ENCODE data around the gene CRADD.

CRADD gene

DNA sequence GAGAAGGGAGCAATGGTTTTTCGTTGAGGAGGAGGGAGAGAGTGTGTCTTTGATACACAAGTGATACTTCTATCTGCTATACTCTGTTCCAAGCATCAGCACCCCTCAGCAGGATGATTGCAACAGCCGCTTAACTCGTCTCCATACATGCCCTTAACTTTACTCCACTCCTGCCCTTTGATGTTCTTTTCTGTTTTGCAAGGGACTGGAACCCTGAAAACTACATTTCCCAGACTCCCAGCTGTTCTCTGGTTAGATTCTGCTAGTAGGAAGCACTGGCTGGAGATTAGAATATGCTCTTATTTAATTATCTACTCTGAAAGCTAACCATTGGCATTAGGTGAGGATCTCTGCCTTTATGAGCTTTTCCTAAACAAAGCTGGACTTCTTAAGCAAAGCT lies 23.5 kb upstream of the CRADD start:
- FAIRE-seq = no peak
- no peak for TF ChIP-seq TAF1 (IDR thresholded peaks at IDR 0.05; ENCODE audit: borderline replicate concordance, low read depth, low read length)
- no peak for TF ChIP-seq POLR2A (IDR thresholded peaks at IDR 0.05; ENCODE audit: low read depth, low read length)
- TF ChIP-seq POLR2AphosphoS5 (IDR thresholded peaks at IDR 0.05; ENCODE audit: low read depth, low read length) = no peak
- DNase-seq (ENCODE audit: insufficient read length) = no peak

- FAIRE-seq (no peak), DNase-seq (ENCODE audit: insufficient read length) (no peak)
- TF ChIP-seq TAF1 (IDR thresholded peaks at IDR 0.05; ENCODE audit: borderline replicate concordance, low read depth, low read length) = no peak
- no peak for TF ChIP-seq POLR2A (IDR thresholded peaks at IDR 0.05; ENCODE audit: low read depth, low read length)
- TF ChIP-seq POLR2AphosphoS5 (IDR thresholded peaks at IDR 0.05; ENCODE audit: low read depth, low read length) = no peak
Observed at GRCh38 chr12:93654421-93654820, 22.8 kb upstream of the CRADD start.

DNA sequence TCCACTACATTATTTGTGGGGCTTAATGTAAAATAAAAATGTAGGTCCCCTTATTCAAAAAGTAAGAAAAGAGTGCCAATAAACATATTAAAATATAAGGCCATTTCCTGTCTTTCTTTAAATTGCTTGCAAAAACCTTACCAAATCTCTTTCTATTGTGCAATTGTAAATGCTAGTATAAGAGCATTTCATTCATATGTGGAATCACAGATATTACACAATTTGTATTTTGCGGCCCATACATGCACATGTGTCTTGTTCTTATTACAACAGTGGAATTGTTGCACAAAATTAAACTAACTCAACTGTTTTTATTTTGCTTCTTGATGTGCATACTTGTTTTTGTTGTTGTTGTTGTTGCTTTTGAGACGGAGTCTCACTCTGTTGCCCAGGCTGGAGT lies 20.1 kb upstream of the CRADD start:
- TF ChIP-seq TAF1 (IDR thresholded peaks at IDR 0.05; ENCODE audit: borderline replicate concordance, low read depth, low read length) (no peak), POLR2A (IDR thresholded peaks at IDR 0.05; ENCODE audit: low read depth, low read length) (no peak), POLR2AphosphoS5 (IDR thresholded peaks at IDR 0.05; ENCODE audit: low read depth, low read length) (no peak)
- no peak for FAIRE-seq
- no peak for DNase-seq (ENCODE audit: insufficient read length)

DNA sequence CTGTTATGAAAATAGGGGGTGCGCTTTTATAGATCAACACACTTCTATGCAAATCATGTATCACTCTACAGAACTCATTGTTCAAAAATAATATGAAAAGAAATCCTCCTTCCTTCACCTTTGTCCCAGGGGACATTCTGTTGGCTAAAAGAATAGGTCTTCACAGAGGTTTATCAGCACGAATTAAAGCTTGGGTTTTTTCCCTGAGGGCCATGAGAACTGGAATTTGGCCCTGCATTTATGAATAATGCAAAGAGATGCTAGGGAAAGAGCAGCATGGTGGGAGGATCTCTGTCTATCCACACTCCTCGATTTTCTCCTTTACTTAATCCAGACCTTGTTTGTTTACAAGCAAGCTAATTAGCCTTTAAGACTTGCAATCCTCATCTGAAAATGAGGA lies 16.2 kb upstream of the CRADD start:
- DNase-seq (ENCODE audit: insufficient read length) (no peak), FAIRE-seq (no peak)
- TF ChIP-seq POLR2AphosphoS5 (IDR thresholded peaks at IDR 0.05; ENCODE audit: low read depth, low read length) = no peak
- no peak for TF ChIP-seq POLR2A (IDR thresholded peaks at IDR 0.05; ENCODE audit: low read depth, low read length)
- TF ChIP-seq TAF1 (IDR thresholded peaks at IDR 0.05; ENCODE audit: borderline replicate concordance, low read depth, low read length) = no peak

GRCh38 chr12:93663006-93663728 lies 14.0 kb upstream of the CRADD start:
- FAIRE-seq (no peak), DNase-seq (ENCODE audit: insufficient read length) (no peak)
- TF ChIP-seq POLR2AphosphoS5 (IDR thresholded peaks at IDR 0.05; ENCODE audit: low read depth, low read length) = no peak
- no peak for TF ChIP-seq TAF1 (IDR thresholded peaks at IDR 0.05; ENCODE audit: borderline replicate concordance, low read depth, low read length)
- no peak for TF ChIP-seq POLR2A (IDR thresholded peaks at IDR 0.05; ENCODE audit: low read depth, low read length)

DNA sequence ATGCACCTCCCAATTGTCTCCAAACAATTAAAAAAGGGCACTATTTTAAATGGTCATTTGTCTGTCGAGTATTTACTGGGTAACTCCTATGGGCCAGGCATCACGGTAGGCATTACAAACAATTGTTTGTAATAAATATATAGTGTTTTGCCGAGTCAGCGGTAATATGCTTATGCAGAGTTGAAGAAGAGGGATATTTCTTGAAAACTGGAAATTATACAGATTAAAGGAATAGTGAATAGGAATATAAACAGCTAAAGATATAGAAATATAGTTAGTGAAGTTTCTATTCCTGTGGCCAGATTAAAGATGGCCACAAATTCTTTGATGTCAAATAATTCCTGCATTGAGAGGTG lies 13.5 kb upstream of the CRADD start:
- DNase-seq (ENCODE audit: insufficient read length) (no peak), FAIRE-seq (no peak)
- TF ChIP-seq POLR2A (IDR thresholded peaks at IDR 0.05; ENCODE audit: low read depth, low read length) (no peak), POLR2AphosphoS5 (IDR thresholded peaks at IDR 0.05; ENCODE audit: low read depth, low read length) (no peak)

DNA sequence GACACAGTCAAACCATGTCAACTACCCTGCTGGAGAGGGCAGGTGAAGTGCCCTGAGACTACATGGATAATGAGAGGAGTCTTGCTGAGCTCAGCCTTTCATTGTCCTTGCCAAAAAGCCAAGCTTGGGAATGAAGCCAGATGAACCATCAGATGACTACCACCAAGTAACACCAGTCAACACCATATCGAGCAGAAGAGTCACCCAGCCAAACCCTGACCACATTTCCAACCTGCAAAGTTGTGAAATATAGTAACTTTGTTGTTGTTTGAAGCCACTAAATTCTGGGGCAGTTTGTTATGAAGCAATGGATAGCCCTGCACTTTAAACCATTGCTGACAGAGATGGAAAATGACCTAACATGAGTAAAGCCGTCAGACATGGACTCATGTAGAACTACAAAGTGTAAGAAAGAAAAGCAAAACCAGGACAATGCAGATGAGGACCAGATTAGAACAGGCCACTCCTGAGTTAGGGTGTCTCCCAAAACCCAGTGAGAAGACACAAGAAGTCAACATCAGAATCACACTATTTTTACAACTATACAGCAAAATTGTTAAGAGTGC lies 12.5 kb upstream of the CRADD start:
- no peak for FAIRE-seq
- no peak for DNase-seq (ENCODE audit: insufficient read length)
- TF ChIP-seq POLR2AphosphoS5 (IDR thresholded peaks at IDR 0.05; ENCODE audit: low read depth, low read length) (no peak), TAF1 (IDR thresholded peaks at IDR 0.05; ENCODE audit: borderline replicate concordance, low read depth, low read length) (no peak), POLR2A (IDR thresholded peaks at IDR 0.05; ENCODE audit: low read depth, low read length) (no peak)

- FAIRE-seq (no peak), DNase-seq (ENCODE audit: insufficient read length) (no peak)
Observed at GRCh38 chr12:93667672-93668071, 9.5 kb upstream of the CRADD start.

GRCh38 chr12:93668919-93669418 lies 8.2 kb upstream of the CRADD start:
- no peak for DNase-seq (ENCODE audit: insufficient read length)

More at GRCh38 chr12:93667672-93668071, 9.5 kb upstream of the CRADD start:
- TF ChIP-seq POLR2A (IDR thresholded peaks at IDR 0.05; ENCODE audit: low read depth, low read length) = no peak
- no peak for TF ChIP-seq TAF1 (IDR thresholded peaks at IDR 0.05; ENCODE audit: borderline replicate concordance, low read depth, low read length)
- no peak for TF ChIP-seq POLR2AphosphoS5 (IDR thresholded peaks at IDR 0.05; ENCODE audit: low read depth, low read length)

GRCh38 chr12:93669452-93669851 lies 7.7 kb upstream of the CRADD start:
- no peak for DNase-seq (ENCODE audit: insufficient read length)
- no peak for FAIRE-seq
- TF ChIP-seq POLR2AphosphoS5 (IDR thresholded peaks at IDR 0.05; ENCODE audit: low read depth, low read length) = no peak
- TF ChIP-seq POLR2A (IDR thresholded peaks at IDR 0.05; ENCODE audit: low read depth, low read length) = no peak
- TF ChIP-seq TAF1 (IDR thresholded peaks at IDR 0.05; ENCODE audit: borderline replicate concordance, low read depth, low read length) = no peak

More at GRCh38 chr12:93668919-93669418, 8.2 kb upstream of the CRADD start:
- no peak for TF ChIP-seq POLR2A (IDR thresholded peaks at IDR 0.05; ENCODE audit: low read depth, low read length)
- no peak for TF ChIP-seq POLR2AphosphoS5 (IDR thresholded peaks at IDR 0.05; ENCODE audit: low read depth, low read length)
- FAIRE-seq = no peak

GRCh38 chr12:93670104-93670503 lies 7.1 kb upstream of the CRADD start:
- DNase-seq (ENCODE audit: insufficient read length) (no peak), FAIRE-seq (no peak)
- TF ChIP-seq POLR2A (IDR thresholded peaks at IDR 0.05; ENCODE audit: low read depth, low read length) (no peak), TAF1 (IDR thresholded peaks at IDR 0.05; ENCODE audit: borderline replicate concordance, low read depth, low read length) (no peak), POLR2AphosphoS5 (IDR thresholded peaks at IDR 0.05; ENCODE audit: low read depth, low read length) (no peak)

- FAIRE-seq (no peak), DNase-seq (ENCODE audit: insufficient read length) (no peak)
- no peak for TF ChIP-seq POLR2A (IDR thresholded peaks at IDR 0.05; ENCODE audit: low read depth, low read length)
- TF ChIP-seq TAF1 (IDR thresholded peaks at IDR 0.05; ENCODE audit: borderline replicate concordance, low read depth, low read length) = no peak
Observed at GRCh38 chr12:93671044-93671443, 6.1 kb upstream of the CRADD start.

Data from GM12892 (cell line).